Jurkat, Clone E6-1 (cell line): ENCODE measurements around the gene SPDYE3. TPM values are rescaled to one million over a fixed set of nuclear protein-coding genes. Genes with fewer than 3 reads are reported as not detected.
"Not testable (repeated sequence)": the region's sequence is repeated elsewhere in the genome, so short reads cannot be mapped to it uniquely, and the experiment has no call there.

Experiments
- DNase-seq: peaks from one replicate; pipeline ENCODE4 v3.0.0-alpha.2; 2011; ENCODE audit warnings: low read depth, low spot score
- H3K4me3 ChIP-seq: 2 replicates; pipeline ENCODE4 v1.5.1; 2011; ENCODE audit warnings: mild to moderate bottlenecking, low read length, control low read depth, moderate library complexity
- polyA plus RNA-seq: library from polyadenylated mRNA; unstranded; fragments of >200 nt; gene quantifications from one replicate; pipeline ENCODE4 v1.2.1, GENCODE V29; 2012; ENCODE audit warnings: missing spikeins; ENCODE audit not compliant: insufficient read length, insufficient read depth

The SPDYE3 gene
- polyA plus RNA-seq: 8.8 TPM

- not testable (repeated sequence) for H3K4me3 ChIP-seq, DNase-seq
These were observed at the start of gene SPDYE3 for GRCh38 chr7:100307402-100307801. Gene SPDYE3 (plus strand): TSS chr7:100307702. CDS start chr7:100307886, 184 bp downstream.

GRCh38 chr7:100259984-100260383, 47.5 kb upstream of the SPDYE3 start:
- H3K4me3 ChIP-seq, DNase-seq: not testable (repeated sequence)

GRCh38 chr7:100262896-100263295, 44.6 kb upstream of the SPDYE3 start:
- DNase-seq, H3K4me3 ChIP-seq: not testable (repeated sequence)

- not testable (repeated sequence) for H3K4me3 ChIP-seq, DNase-seq
These were observed 43.3 kb upstream of the SPDYE3 start for GRCh38 chr7:100264223-100264622.

- not testable (repeated sequence) for H3K4me3 ChIP-seq, DNase-seq
These were observed 42.8 kb upstream of the SPDYE3 start for GRCh38 chr7:100264669-100265165.

- not testable (repeated sequence) for DNase-seq, H3K4me3 ChIP-seq
These were observed 41.7 kb upstream of the SPDYE3 start for GRCh38 chr7:100265851-100266250.

- DNase-seq: no peak
- no peak overlapping the region for H3K4me3 ChIP-seq
These were observed 40.7 kb upstream of the SPDYE3 start for GRCh38 chr7:100266576-100267354.

- H3K4me3 ChIP-seq: no peak overlapping the region
- no peak for DNase-seq
These were observed 39.9 kb upstream of the SPDYE3 start for GRCh38 chr7:100267648-100268047.

- DNase-seq, H3K4me3 ChIP-seq: not testable (repeated sequence)
These were observed 38.6 kb upstream of the SPDYE3 start for GRCh38 chr7:100268882-100269281.

- H3K4me3 ChIP-seq, DNase-seq: not testable (repeated sequence)
These were observed 38.0 kb upstream of the SPDYE3 start for GRCh38 chr7:100269306-100270045.

- peak overlapping the region; percentile 58 for H3K4me3 ChIP-seq
- not testable (repeated sequence) for DNase-seq
These were observed 37.2 kb upstream of the SPDYE3 start for GRCh38 chr7:100270046-100270918.

GRCh38 chr7:100270941-100271593, 36.4 kb upstream of the SPDYE3 start:
- not testable (repeated sequence) for DNase-seq
- peak overlapping the region; percentile 58 for H3K4me3 ChIP-seq

- H3K4me3 ChIP-seq: peak overlapping the region; percentile 58
- peak; percentile 94 for DNase-seq
These were observed 35.6 kb upstream of the SPDYE3 start for GRCh38 chr7:100271716-100272537.

- peak overlapping the region; percentile 58 for H3K4me3 ChIP-seq
- not testable (repeated sequence) for DNase-seq
These were observed 35.0 kb upstream of the SPDYE3 start for GRCh38 chr7:100272538-100272902.

- no peak for DNase-seq
- no peak overlapping the region for H3K4me3 ChIP-seq
These were observed 32.4 kb upstream of the SPDYE3 start for GRCh38 chr7:100275120-100275519.

- H3K4me3 ChIP-seq, DNase-seq: not testable (repeated sequence)
These were observed 31.4 kb upstream of the SPDYE3 start for GRCh38 chr7:100276126-100276525.

GRCh38 chr7:100282069-100282608, 25.4 kb upstream of the SPDYE3 start:
- not testable (repeated sequence) for H3K4me3 ChIP-seq, DNase-seq
